Activated T-helper 2 cell treated with anti-CD3 and anti-CD28 coated beads, Interferon-gamma antibody, Interleukin-2, Interleukin-4, amounts not matched to agents 10 μg/mL and 5 μg/mL and 100 μg/mL, durations not matched to agents 14 hours and 24 hours and 36 hours (primary cell): ENCODE results near the gene WDR53. TPM values are rescaled to one million over a fixed set of nuclear protein-coding genes. Genes with fewer than 3 reads are reported as not detected.
"Not testable (repeated sequence)": the region's sequence is repeated elsewhere in the genome, so short reads cannot be mapped to it uniquely, and the experiment has no call there.

Source experiments
- DNase-seq: peaks from one replicate; pipeline ENCODE4 v3.0.0; 2021; ENCODE audit warnings: low spot score
- H3K27ac Mint-ChIP-seq: one replicate; pipeline ENCODE4 v1.8.0; 2021; ENCODE audit warnings: mixed read lengths
- H3K27me3 Mint-ChIP-seq: one replicate; pipeline ENCODE4 v1.8.0; 2021; ENCODE audit warnings: low read depth, mixed read lengths
- H3K36me3 Mint-ChIP-seq: one replicate; pipeline ENCODE4 v1.8.0; 2021; ENCODE audit warnings: low read depth, mixed read lengths
- H3K4me1 Mint-ChIP-seq: one replicate; pipeline ENCODE4 v1.8.0; 2021; ENCODE audit warnings: low read depth, mixed read lengths
- H3K4me3 Mint-ChIP-seq: one replicate; pipeline ENCODE4 v1.8.0; 2021; ENCODE audit warnings: low read depth, mild to moderate bottlenecking, moderate library complexity, mixed read lengths
- H3K9me3 Mint-ChIP-seq: one replicate; pipeline ENCODE4 v1.8.0; 2021; ENCODE audit warnings: mixed read lengths
- intact Hi-C: fragments of 100-400 bp; cut with micrococcal nuclease; formaldehyde crosslinking; loops from one replicate; pipeline ENCODE4 v1.15.1; 2023
- total RNA-seq: library from RNA; stranded (reverse); gene quantifications from 2 replicates; pipeline ENCODE4 v1.2.3, GENCODE V29; 2022

Gene WDR53
- total RNA-seq, 1 donor from 2014 or later: 17.4 TPM

- intact Hi-C loops, H3K9me3 Mint-ChIP-seq, H3K36me3 Mint-ChIP-seq: not testable (repeated sequence)
- Mint-ChIP-seq H3K27me3 (peaks cover 11% of the 10 kb centered on the region), H3K4me1 (peaks cover 18% of the 10 kb centered on the region), H3K4me3 (peak overlapping the region; percentile 82), H3K27ac (peak overlapping the region; percentile 19)
- peak; percentile 54 for DNase-seq
Measured at GRCh38 chr3:196597971-196598733, 29.8 kb upstream of the WDR53 start.

GRCh38 chr3:196596355-196596754 is 28.0 kb upstream of the WDR53 start:
- Mint-ChIP-seq H3K27ac (no peak overlapping the region), H3K36me3 (peaks cover 8% of the 10 kb centered on the region), H3K27me3 (peaks cover 11% of the 10 kb centered on the region), H3K4me1 (peaks cover 16% of the 10 kb centered on the region), H3K4me3 (no peak overlapping the region), H3K9me3 (no peaks in the 10 kb centered on the region)
- intact Hi-C loops: no loop called here
- no peak for DNase-seq

- DNase-seq: no peak
- Mint-ChIP-seq H3K9me3 (no peaks in the 10 kb centered on the region), H3K4me1 (no peaks in the 10 kb centered on the region), H3K27me3 (no peaks in the 10 kb centered on the region), H3K4me3 (no peak overlapping the region), H3K27ac (no peak overlapping the region), H3K36me3 (peaks cover 16% of the 10 kb centered on the region)
- intact Hi-C loops: no loop called here
Measured at GRCh38 chr3:196590279-196590678, 21.9 kb upstream of the WDR53 start.

- H3K36me3 Mint-ChIP-seq: peaks cover 55% of the 10 kb centered on the region
- no peaks in the 10 kb centered on the region for H3K27me3 Mint-ChIP-seq
- H3K9me3 Mint-ChIP-seq: no peaks in the 10 kb centered on the region
- intact Hi-C loops: no loop called here
- no peak overlapping the region for H3K27ac Mint-ChIP-seq
- H3K4me3 Mint-ChIP-seq: no peak overlapping the region
- no peak for DNase-seq
- peaks cover 18% of the 10 kb centered on the region for H3K4me1 Mint-ChIP-seq
Measured at GRCh38 chr3:196585044-196585757, 16.8 kb upstream of the WDR53 start.

GRCh38 chr3:196572389-196572788 is 4.0 kb upstream of the WDR53 start:
- Mint-ChIP-seq H3K27ac (no peak overlapping the region), H3K36me3 (peaks cover 11% of the 10 kb centered on the region), H3K9me3 (no peaks in the 10 kb centered on the region), H3K4me3 (no peak overlapping the region), H3K27me3 (no peaks in the 10 kb centered on the region), H3K4me1 (peaks cover 27% of the 10 kb centered on the region)
- intact Hi-C loops: no loop called here
- no peak for DNase-seq

- DNase-seq, H3K27ac Mint-ChIP-seq, H3K27me3 Mint-ChIP-seq, intact Hi-C loops, H3K9me3 Mint-ChIP-seq: not testable (repeated sequence)
- Mint-ChIP-seq H3K4me3 (peak overlapping the region; percentile 93), H3K4me1 (peaks cover 27% of the 10 kb centered on the region), H3K36me3 (peaks cover 16% of the 10 kb centered on the region)
Measured at GRCh38 chr3:196570332-196570731, 2.0 kb upstream of the WDR53 start.

GRCh38 chr3:196569003-196569516 is 706 bp upstream of the WDR53 start:
- no peaks in the 10 kb centered on the region for H3K27me3 Mint-ChIP-seq
- no peaks in the 10 kb centered on the region for H3K9me3 Mint-ChIP-seq
- H3K4me1 Mint-ChIP-seq: peaks cover 31% of the 10 kb centered on the region
- peak; percentile 51 for DNase-seq
- peak overlapping the region; percentile 93 for H3K4me3 Mint-ChIP-seq
- H3K36me3 Mint-ChIP-seq: peaks cover 20% of the 10 kb centered on the region
- peak overlapping the region; percentile 85 for H3K27ac Mint-ChIP-seq
- intact Hi-C loops: loop anchor here (2.0 to 5.0 kb wide), 2 partner anchors 38 to 40 kb away; no protein-coding TSS in a partner anchor

- Mint-ChIP-seq H3K27ac (peak overlapping the region; percentile 66), H3K9me3 (no peaks in the 10 kb centered on the region), H3K4me3 (peak overlapping the region; percentile 37), H3K36me3 (peaks cover 43% of the 10 kb centered on the region), H3K4me1 (peaks cover 48% of the 10 kb centered on the region), H3K27me3 (no peaks in the 10 kb centered on the region)
- intact Hi-C loops: no loop called here
- DNase-seq: no peak
Measured at GRCh38 chr3:196563721-196564225, 4.6 kb downstream of the WDR53 start.

GRCh38 chr3:196559826-196560225 is 8.5 kb downstream of the WDR53 start:
- no peaks in the 10 kb centered on the region for H3K27me3 Mint-ChIP-seq
- H3K27ac Mint-ChIP-seq: no peak overlapping the region
- no peaks in the 10 kb centered on the region for H3K9me3 Mint-ChIP-seq
- no peak for DNase-seq
- peaks cover 42% of the 10 kb centered on the region for H3K4me1 Mint-ChIP-seq
- peaks cover 45% of the 10 kb centered on the region for H3K36me3 Mint-ChIP-seq
- intact Hi-C loops: no loop called here
- no peak overlapping the region for H3K4me3 Mint-ChIP-seq

GRCh38 chr3:196558476-196558875 is 9.9 kb downstream of the WDR53 start:
- Mint-ChIP-seq H3K27ac (no peak overlapping the region), H3K9me3 (no peaks in the 10 kb centered on the region), H3K36me3 (peaks cover 48% of the 10 kb centered on the region), H3K4me3 (no peak overlapping the region), H3K4me1 (peaks cover 30% of the 10 kb centered on the region), H3K27me3 (no peaks in the 10 kb centered on the region)
- intact Hi-C loops: no loop called here
- DNase-seq: no peak

GRCh38 chr3:196557236-196557635 is 11.1 kb downstream of the WDR53 start:
- no peaks in the 10 kb centered on the region for H3K27me3 Mint-ChIP-seq
- DNase-seq: no peak
- intact Hi-C loops: no loop called here
- H3K4me3 Mint-ChIP-seq: no peak overlapping the region
- H3K36me3 Mint-ChIP-seq: peaks cover 44% of the 10 kb centered on the region
- H3K4me1 Mint-ChIP-seq: peaks cover 24% of the 10 kb centered on the region
- H3K9me3 Mint-ChIP-seq: no peaks in the 10 kb centered on the region
- H3K27ac Mint-ChIP-seq: no peak overlapping the region

GRCh38 chr3:196555295-196555694 is 13.1 kb downstream of the WDR53 start:
- Mint-ChIP-seq H3K9me3 (peaks cover 7% of the 10 kb centered on the region), H3K36me3 (peaks cover 40% of the 10 kb centered on the region), H3K27ac (no peak overlapping the region), H3K4me1 (peaks cover 16% of the 10 kb centered on the region), H3K27me3 (no peaks in the 10 kb centered on the region), H3K4me3 (no peak overlapping the region)
- intact Hi-C loops: no loop called here
- DNase-seq: no peak

GRCh38 chr3:196554205-196554604 is 14.1 kb downstream of the WDR53 start:
- no peak overlapping the region for H3K27ac Mint-ChIP-seq
- no peaks in the 10 kb centered on the region for H3K27me3 Mint-ChIP-seq
- peaks cover 12% of the 10 kb centered on the region for H3K4me1 Mint-ChIP-seq
- peaks cover 18% of the 10 kb centered on the region for H3K9me3 Mint-ChIP-seq
- peaks cover 40% of the 10 kb centered on the region for H3K36me3 Mint-ChIP-seq
- no peak for DNase-seq
- H3K4me3 Mint-ChIP-seq: no peak overlapping the region
- intact Hi-C loops: no loop called here
